Esophagus muscularis mucosa (tissue), 4 donors: ENCODE data around the gene PLCD3. TPM values are rescaled to one million over a fixed set of nuclear protein-coding genes. Genes with fewer than 3 reads are reported as not detected.

Source experiments
- DNase-seq: peaks from one replicate; pipeline ENCODE4 v3.0.0-alpha.2; 2017; ENCODE audit errors: extremely low spot score
- H3K27ac ChIP-seq, 4 donors: fragments of 200-600 bp; sonication (generic); replicated peaks in 1 of 4; 1 replicate in 3 of 4; 2 replicates in 1 of 4; pipeline ENCODE4 v1.5.1; 2016 to 2019; ENCODE audit warnings: mild to moderate bottlenecking in 1 of 4
- H3K27me3 ChIP-seq, 4 donors: fragments of 200-600 bp; sonication (generic); one replicate each; pipeline versions ENCODE4 v1.5.1 to v1.6.0; 2016 to 2019
- H3K36me3 ChIP-seq, 4 donors: fragments of 200-600 bp; sonication (generic); one replicate each; pipeline ENCODE4 v1.5.1; 2016 to 2019
- H3K4me1 ChIP-seq, 4 donors: fragments of 200-600 bp; sonication (generic); one replicate each; pipeline ENCODE4 v1.5.1; 2016 to 2019
- H3K4me3 ChIP-seq, 4 donors: fragments of 200-600 bp; sonication (generic); 1 replicate in 2 of 4; 2 replicates in 2 of 4; pipeline ENCODE4 v1.5.1; 2016 to 2019; ENCODE audit warnings: mild to moderate bottlenecking in 4 of 4, moderate library complexity in 1 of 4
- H3K9me3 ChIP-seq, 4 donors: fragments of 200-600 bp; sonication (generic); 1 replicate in 3 of 4; 2 replicates in 1 of 4; pipeline ENCODE4 v1.5.1; 2016 to 2019
- CTCF ChIP-seq, 3 experiments: fragments of 200-600 bp in 2 of 3; fragments of 450-650 bp in 1 of 3; sonication (generic) in 2 of 3; IDR thresholded peaks; one replicate each; pipeline ENCODE4 v1.5.1; 2017 to 2019; ENCODE audit warnings: antibody characterized with exemption in 3 of 3, mild to moderate bottlenecking in 2 of 3, moderate library complexity in 1 of 3
- EP300 ChIP-seq: sonication (generic); formaldehyde crosslinking; IDR thresholded peaks from one replicate; pipeline ENCODE4 v1.6.1; 2017; ENCODE audit warnings: antibody characterized with exemption
- POLR2A ChIP-seq: fragments of 450-650 bp; IDR thresholded peaks from one replicate; pipeline ENCODE4 v1.6.1; 2017; ENCODE audit warnings: antibody characterized with exemption, moderate library complexity, mild to moderate bottlenecking, low read depth
- POLR2AphosphoS5 ChIP-seq, 2 donors: sonication (generic); formaldehyde crosslinking; IDR thresholded peaks; one replicate each; pipeline ENCODE4 v1.6.1; 2017; ENCODE audit warnings: antibody characterized with exemption in 2 of 2
- WGBS: methylation state at CpG from one replicate; pipeline ENCODE4 v1.1.5; 2018; 5-methylcytosine and 5-hydroxymethylcytosine counted together
- intact Hi-C: fragments of 100-400 bp; cut with DNase I; formaldehyde crosslinking; loops from one replicate; pipeline ENCODE4 v1.15.1; 2023
- total RNA-seq, 4 donors: library from RNA; depleted of rRNA; stranded (reverse); fragments of >200 nt; gene quantifications; one replicate each; pipeline versions ENCODE4 v1.1.0 to v1.2.1, GENCODE V29; 2016

Gene PLCD3
- total RNA-seq, 4 donors from 2014 or later, result 49.4 to 154 (median 106) TPM

- Histone ChIP-seq H3K27ac (peak overlapping the region; percentile 96 to 100 (median 98)), H3K9me3 (no peaks in the 10 kb centered on the region), H3K36me3 (peaks cover 0 to 10% (median 5%) of the 10 kb centered on the region in 4 donors), H3K27me3 (no peaks in the 10 kb centered on the region), H3K4me3 (peak overlapping the region; percentile 58 to 65 (median 64)), H3K4me1 (peaks cover 35 to 48% (median 44%) of the 10 kb centered on the region in 4 donors)
- TF ChIP-seq EP300, result no peak
- no peak for TF ChIP-seq POLR2A
- TF ChIP-seq POLR2AphosphoS5 (IDR thresholded peaks at IDR 0.05), result no peak
- no peak for TF ChIP-seq CTCF (IDR thresholded peaks at IDR 0.05)
- intact Hi-C loops, result no loop called here
- no peak for DNase-seq
- WGBS, result 2% methylated on average over 23 of the region's 71 CpGs
Measured at GRCh38 chr17:45144199-45145034, 12.1 kb upstream of the PLCD3 start.

GRCh38 chr17:45143767-45144198, 11.5 kb upstream of the PLCD3 start:
- H3K4me3 ChIP-seq, result peak overlapping the region; percentile 58 to 65 (median 64)
- H3K9me3 ChIP-seq, result no peaks in the 10 kb centered on the region
- no peaks in the 10 kb centered on the region for H3K27me3 ChIP-seq
- peaks cover 0 to 16% (median 10%) of the 10 kb centered on the region in 4 donors for H3K36me3 ChIP-seq
- TF ChIP-seq POLR2AphosphoS5 (IDR thresholded peaks at IDR 0.05), result peak; percentile 65 to 69
- TF ChIP-seq CTCF (IDR thresholded peaks at IDR 0.05), result no peak
- peak; percentile 34 for TF ChIP-seq POLR2A
- TF ChIP-seq EP300, result no peak
- WGBS, result 6% methylated on average over 11 of the region's 21 CpGs
- intact Hi-C loops, result no loop called here
- DNase-seq, result peak; percentile 98
- H3K4me1 ChIP-seq, result peaks cover 35 to 48% (median 44%) of the 10 kb centered on the region in 4 donors
- peak overlapping the region; percentile 96 to 100 (median 98) for H3K27ac ChIP-seq

GRCh38 chr17:45143094-45143670, 10.9 kb upstream of the PLCD3 start:
- 74% methylated on average over 4 of the region's 13 CpGs for WGBS
- Histone ChIP-seq H3K36me3 (peaks cover 0 to 22% (median 12%) of the 10 kb centered on the region in 4 donors), H3K27ac (peak overlapping the region; percentile 96 to 100 (median 98)), H3K4me3 (peak overlapping the region; percentile 58 to 65 (median 64)), H3K27me3 (no peaks in the 10 kb centered on the region), H3K9me3 (no peaks in the 10 kb centered on the region), H3K4me1 (peaks cover 35 to 48% (median 44%) of the 10 kb centered on the region in 4 donors)
- intact Hi-C loops, result no loop called here
- no peak for TF ChIP-seq POLR2A
- TF ChIP-seq EP300, result no peak
- no peak for TF ChIP-seq POLR2AphosphoS5 (IDR thresholded peaks at IDR 0.05)
- TF ChIP-seq CTCF (IDR thresholded peaks at IDR 0.05), result no peak
- DNase-seq, result no peak

- TF ChIP-seq CTCF (IDR thresholded peaks at IDR 0.05) (no peak), POLR2A (no peak)
- 53% methylated on average over 2 of the region's 4 CpGs for WGBS
Measured at GRCh38 chr17:45139533-45139920, 7.2 kb upstream of the PLCD3 start.

More at GRCh38 chr17:45139533-45139920, 7.2 kb upstream of the PLCD3 start:
- H3K27me3 ChIP-seq, result no peaks in the 10 kb centered on the region
- peaks cover 27 to 42% (median 37%) of the 10 kb centered on the region in 4 donors for H3K4me1 ChIP-seq
- peaks cover 0 to 31% (median 17%) of the 10 kb centered on the region in 4 donors for H3K36me3 ChIP-seq
- intact Hi-C loops, result loop anchor here (5.0 kb wide), 1 partner anchor 248 kb away; no protein-coding TSS in a partner anchor
- no peaks in the 10 kb centered on the region for H3K9me3 ChIP-seq
- no peak for DNase-seq
- H3K27ac ChIP-seq, result no peak overlapping the region
- no peak overlapping the region for H3K4me3 ChIP-seq
